IPS-18c (cell line): ENCODE results near the gene PEMT.
A peak's percentile ranks its signal among the peaks of the same experiment; 100 is the strongest.
"Not testable (repeated sequence)": the region's sequence is repeated elsewhere in the genome, so short reads cannot be mapped to it uniquely, and the experiment has no call there.

ENCODE experiments used
- H3K4me3 ChIP-seq: 2 replicates; pipeline ENCODE4 v1.7.0; 2013; ENCODE audit warnings: low read depth, mild to moderate bottlenecking, low read length, moderate library complexity; ENCODE audit not compliant: insufficient read depth
- H3K9me3 ChIP-seq: one replicate; pipeline ENCODE4 v1.6.1; 2013; ENCODE audit warnings: mild to moderate bottlenecking, low read length, moderate library complexity; ENCODE audit not compliant: control insufficient read depth, insufficient read depth

The PEMT gene, protein sequence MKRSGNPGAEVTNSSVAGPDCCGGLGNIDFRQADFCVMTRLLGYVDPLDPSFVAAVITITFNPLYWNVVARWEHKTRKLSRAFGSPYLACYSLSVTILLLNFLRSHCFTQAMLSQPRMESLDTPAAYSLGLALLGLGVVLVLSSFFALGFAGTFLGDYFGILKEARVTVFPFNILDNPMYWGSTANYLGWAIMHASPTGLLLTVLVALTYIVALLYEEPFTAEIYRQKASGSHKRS

DNA sequence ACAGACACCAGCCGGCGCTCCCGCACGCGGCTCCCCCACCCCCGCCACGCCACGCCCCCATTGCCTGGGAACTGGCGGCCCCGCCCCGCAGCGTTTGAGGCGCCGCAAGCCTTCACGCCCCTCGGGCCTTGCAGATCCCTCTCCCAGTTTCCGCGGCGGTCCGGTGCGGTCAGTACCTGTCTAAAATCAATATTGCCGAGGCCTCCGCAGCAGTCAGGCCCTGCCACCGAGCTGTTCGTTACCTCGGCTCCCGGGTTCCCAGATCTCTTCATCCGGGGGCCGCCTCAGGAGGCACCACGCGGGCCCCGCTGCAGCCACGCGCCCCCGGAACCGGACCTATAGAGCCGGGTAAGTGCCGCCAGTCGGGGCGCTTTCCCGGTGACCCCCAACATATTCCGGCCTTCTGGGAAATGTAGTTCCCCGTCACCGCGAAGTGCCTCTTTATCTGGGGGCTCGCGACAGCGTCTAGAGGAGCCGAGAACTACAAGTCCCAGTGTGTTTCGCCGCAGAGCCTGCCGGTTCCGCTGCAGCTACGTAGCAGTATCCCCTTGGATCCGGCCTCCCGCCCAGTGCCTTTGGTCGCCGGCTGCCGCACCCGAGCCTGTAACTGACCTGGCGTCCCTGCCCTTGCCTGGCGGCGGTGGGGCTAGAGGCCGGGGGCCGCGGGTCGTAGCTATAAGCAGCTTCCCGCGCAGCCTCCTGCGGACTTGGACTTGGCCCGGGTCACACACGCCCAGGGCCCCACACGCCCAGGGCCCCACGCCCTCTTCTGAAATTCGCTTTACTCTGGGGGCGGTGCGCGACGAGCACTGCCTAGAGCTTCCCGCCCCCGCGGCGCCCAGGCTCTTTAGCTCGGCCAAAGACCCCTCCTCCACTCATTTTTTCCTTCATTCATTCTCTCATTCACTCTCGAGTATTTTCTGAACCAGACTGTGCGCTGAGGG lies at the start of gene PEMT:
Gene PEMT (minus strand): TSS at position 354 of the 944 bp plus-strand sequence. CDS start 82 bp downstream, at position 272.
- Histone ChIP-seq H3K9me3 (no peaks in the 10 kb centered on the region), H3K4me3 (peak within 1 kb of the TSS; percentile 70)

DNA sequence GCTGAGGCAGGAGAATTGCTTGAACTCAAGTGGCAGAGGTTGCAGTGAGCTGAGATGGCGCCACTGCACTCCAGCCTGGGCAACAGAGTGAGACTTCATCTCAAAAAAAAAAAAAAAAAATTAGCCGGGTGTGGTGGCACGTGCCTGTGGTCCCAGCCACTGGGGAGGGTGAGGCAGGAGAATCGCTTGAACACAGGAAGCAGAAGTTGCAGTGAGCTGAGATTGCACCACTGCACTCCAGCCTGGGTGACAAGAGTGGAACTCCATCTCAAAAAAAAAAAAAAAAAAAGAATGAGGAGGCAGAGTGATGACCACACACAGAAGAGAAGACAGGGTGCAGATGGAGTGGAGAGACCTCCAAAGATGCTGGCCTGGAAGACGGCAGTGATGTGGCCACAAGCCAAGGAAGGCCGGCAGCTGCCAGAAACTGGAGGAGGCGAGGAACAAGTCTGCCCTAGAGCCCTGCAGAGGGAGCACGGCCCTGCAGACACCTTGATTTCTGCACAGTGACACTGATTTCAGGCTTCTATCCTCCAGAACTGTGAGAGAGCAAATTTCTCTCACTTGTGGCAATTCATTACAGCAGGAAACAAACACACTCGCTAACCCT lies 48.3 kb upstream of the PEMT start:
- not testable (repeated sequence) for H3K9me3 ChIP-seq, H3K4me3 ChIP-seq

DNA sequence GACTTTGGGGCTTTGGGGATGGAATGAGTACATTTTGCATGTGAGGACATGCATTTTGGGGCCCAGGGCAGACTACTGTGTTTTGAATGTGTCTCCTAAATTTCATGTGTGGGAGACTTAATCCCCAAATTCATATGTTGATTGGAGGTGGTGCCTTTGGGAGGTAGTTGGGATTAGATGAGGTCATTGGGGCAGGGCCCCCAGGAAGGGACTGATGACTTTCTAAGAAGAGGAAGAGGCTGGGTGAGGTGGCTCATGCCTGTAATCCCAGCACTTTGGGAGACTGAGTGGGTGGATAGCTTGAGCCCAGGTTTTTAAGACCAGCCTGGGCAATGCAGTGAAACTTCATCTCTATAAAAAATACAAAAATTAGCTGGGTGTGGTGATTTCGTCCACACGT lies 47.0 kb upstream of the PEMT start:
- H3K9me3 ChIP-seq, result peaks cover 5% of the 10 kb centered on the region
- H3K4me3 ChIP-seq, result no peak overlapping the region

DNA sequence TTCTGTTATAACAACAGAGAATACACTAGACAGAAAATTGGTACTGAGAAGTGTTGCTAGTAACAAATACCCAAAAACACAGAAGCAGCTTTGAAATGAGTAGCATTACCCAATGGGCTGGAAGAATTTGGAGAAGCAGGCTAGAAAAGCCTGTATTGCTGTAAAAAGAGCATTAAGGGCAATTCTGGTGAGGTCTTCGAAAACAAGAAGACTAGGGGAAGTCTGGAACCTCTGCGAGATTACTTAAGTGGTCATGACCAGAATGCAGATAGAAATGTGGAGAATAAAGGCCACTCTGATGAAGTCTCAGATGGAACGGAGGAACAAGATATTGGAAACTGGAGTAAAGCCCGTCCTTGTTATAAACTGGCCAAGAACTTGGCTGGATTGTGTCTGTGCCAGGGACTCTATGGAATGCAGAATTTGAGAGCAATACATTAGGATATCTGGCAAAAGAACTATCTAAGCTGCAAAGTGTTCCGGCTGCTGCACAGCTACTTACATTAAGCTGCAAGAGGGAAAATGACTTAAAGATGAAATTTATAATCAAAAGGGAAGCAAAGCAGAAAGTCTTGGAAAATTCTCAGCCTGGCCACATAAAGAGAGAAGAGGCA lies 44.9 kb upstream of the PEMT start:
- H3K9me3 ChIP-seq, result peaks cover 5% of the 10 kb centered on the region
- H3K4me3 ChIP-seq, result no peak overlapping the region

DNA sequence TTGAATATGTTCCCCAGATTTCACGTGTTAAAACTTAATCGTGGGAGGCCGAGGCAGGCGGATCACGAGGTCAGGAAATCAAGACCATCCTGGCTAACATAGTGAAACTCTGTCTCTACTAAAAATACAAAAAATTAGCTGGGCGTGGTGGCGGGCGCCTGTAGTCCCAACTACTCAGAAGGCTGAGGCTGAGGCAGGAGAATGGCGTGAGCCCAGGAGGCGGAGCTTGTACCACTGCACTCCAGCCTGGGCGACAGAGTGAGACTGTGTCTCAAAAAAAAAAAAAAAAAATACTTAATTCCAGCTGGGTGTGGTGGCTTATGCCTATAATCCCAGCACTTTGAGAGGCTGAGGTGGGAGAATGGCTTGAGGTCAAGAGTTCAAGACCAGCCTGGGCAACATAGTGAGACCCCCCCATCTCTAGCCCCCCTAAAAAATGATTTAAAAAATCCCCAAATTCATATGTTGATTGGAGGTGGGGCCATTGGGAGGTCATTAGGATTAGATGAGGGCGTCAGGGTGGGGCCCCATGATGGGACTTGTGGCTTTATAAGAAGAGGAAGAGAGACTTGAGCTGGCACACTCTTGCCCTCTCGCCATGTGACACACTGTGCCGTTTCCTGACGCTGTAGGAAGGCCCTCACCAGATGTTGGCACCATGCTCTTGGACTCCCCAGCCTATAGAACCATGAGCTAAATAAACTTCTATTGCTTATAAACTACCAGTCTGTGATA lies 44.2 kb upstream of the PEMT start:
- not testable (repeated sequence) for H3K4me3 ChIP-seq, H3K9me3 ChIP-seq

DNA sequence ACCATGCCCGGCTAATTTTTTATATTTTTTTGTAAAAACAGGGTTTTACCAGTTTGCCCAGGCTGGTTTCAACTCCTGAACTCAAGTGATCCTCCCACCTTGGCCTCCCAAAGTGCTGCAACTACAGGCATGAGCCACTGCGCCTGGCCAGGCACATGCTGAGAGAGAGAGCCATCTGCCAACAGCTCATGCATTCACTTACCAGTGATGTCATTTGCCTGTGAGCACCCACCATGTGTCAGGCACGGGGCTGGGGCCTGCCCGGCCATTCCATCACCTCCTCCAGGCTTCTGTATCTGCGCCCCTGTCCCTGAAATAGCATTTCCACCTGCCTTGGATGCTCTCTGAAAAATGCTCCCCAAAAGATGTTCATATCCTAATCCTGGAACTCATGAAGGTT lies 43.6 kb upstream of the PEMT start:
- H3K4me3 ChIP-seq, result no peak overlapping the region
- peaks cover 5% of the 10 kb centered on the region for H3K9me3 ChIP-seq

DNA sequence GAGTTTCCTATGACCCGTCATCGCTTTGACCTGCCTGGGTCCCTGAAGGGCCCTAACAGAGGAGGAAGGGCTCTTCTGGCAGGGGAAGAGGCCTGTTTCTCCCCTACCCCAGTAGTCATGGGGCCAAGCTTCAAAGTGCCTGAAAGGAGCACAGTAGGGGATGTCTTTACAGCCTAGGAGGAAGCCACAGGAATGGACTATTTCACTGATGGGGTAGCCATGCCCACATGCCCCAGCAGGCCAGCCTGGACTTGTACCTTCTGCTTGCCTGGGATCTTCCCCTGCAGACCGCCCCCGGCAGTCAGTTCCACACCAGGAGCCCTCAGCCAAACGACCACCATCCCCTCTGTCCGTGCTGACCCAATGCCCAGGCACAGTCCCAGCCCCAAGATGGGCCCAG lies 41.8 kb upstream of the PEMT start:
- peaks cover 2% of the 10 kb centered on the region for H3K9me3 ChIP-seq

DNA sequence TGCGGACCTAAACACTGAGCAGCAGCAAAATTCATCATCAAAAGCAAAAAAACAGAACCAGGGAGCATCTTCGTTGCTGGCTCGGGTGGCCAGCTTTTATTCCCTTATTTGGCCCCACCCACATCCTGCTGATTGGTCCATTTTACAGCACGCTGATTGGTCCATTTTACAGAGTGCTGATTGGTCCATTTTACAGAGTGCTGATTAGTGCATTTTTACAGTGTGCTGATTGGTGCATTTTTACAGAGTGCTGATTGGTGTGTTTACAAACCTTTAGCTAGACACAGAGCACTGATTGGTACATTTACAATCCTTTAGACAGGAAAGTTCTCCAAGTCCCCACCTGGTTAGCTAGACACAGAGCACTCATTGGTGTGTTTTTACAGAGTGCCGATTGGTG lies 41.2 kb upstream of the PEMT start:
- not testable (repeated sequence) for H3K4me3 ChIP-seq, H3K9me3 ChIP-seq

More for the DNA sequence above, 41.8 kb upstream of the PEMT start:
- no peak overlapping the region for H3K4me3 ChIP-seq

DNA sequence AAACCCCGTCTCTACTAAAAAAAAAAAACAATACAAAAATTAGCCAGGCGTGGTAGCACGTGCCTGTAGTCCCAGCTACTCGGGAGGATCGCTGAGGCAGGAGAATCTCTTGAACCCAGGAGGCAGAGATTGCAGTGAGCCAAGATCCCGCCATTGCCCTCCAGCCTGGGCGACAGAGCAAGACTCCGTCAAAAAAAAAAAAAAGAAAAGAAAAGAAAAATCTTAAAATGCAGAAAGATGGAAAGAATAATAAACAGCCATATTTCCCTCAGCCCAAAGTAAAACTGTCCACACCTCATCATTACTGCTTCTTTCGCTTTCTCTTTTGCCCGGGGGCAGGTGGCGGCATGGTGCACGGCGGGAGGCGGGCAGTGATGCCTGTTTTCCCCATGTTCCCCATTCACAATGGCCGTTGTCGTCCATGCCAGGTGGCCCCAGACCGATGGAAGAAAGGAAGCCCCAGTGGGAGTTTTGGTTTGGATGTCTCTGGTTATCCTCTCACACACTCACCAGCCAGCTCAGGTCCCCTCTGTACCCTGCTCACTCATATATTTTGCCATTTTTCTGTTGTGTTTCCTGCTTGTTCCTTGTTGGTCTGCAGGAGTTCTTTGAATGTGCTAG lies 37.0 kb upstream of the PEMT start:
- H3K4me3 ChIP-seq, result no peak overlapping the region
- H3K9me3 ChIP-seq, result no peaks in the 10 kb centered on the region

DNA sequence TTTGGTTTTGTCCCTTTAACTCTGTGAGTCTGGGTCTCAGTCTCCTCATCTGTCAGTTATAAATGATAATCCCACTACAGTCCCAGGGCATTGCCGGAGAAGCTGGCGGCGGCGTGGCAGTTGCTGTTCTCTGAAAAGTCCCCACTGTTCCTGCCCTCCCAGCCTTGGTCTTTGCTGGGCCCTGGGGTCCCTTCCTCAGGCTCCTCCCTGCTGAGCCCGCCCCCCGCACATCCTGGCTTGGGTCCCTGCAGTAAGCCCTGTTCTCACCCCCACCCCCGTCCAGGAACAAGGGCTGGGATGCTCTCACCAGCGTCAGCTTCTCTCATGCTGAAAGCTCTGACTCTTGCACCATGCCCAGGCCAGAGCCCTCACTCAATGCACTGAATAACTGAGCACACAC lies 35.3 kb upstream of the PEMT start:
- Histone ChIP-seq H3K9me3 (no peaks in the 10 kb centered on the region), H3K4me3 (peak overlapping the region; percentile 20; the same call in 1 of the 2 replicates)

DNA sequence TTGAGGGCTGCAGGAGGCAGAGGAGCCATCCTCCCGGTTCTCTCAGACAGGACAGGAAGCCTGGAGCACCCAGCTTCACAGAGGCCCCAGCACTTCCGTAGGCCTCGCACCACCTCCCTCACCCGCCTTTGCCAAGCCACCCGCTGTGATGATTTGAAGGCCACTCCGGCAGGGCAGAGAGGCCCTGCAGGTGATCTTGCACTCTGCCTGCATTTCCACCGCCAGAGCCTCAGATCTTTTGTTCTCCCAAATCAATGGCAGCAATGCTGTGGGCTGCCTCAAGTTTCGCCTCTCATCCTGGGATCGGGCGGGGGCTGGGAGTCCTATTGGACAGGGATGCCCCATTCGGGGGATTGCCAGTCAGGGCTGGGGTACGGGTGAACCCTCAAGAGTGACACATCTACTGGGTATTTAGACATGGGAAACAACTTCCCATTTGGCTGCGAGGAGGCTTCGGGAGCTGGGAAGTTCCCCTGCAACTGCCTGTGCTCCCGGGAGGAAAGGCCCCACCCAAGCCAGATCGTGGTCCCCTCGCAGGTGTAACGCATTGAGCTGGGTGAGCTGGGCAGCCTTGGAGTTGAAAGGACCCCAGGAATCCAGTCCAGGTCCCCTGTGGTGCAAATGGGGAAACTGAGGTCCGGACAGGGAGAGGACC lies 34.8 kb upstream of the PEMT start:
- no peaks in the 10 kb centered on the region for H3K9me3 ChIP-seq

DNA sequence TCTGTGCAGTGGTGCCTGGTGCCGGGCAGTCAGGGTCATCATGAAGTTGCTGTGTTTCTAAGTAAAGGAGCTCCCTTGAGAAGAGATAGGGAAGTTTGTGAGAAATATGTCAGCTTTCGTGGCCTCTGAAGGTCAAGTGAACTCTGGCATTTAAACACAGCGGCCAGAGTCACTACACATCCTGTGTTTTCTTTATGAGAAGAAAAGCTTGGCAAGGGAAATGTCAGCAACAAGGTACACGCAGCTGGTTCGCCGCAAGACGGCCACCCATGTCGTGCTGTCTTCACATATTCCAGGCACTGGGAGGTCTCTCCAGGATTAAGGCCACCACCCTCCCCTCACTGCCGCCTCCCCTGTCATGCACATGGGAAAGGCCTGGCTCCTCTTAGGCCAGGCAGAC lies 33.2 kb upstream of the PEMT start:
- Histone ChIP-seq H3K9me3 (no peaks in the 10 kb centered on the region), H3K4me3 (no peak overlapping the region; the same call in 1 of the 2 replicates)

More for the DNA sequence above, 34.8 kb upstream of the PEMT start:
- peak overlapping the region; percentile 20 for H3K4me3 ChIP-seq

DNA sequence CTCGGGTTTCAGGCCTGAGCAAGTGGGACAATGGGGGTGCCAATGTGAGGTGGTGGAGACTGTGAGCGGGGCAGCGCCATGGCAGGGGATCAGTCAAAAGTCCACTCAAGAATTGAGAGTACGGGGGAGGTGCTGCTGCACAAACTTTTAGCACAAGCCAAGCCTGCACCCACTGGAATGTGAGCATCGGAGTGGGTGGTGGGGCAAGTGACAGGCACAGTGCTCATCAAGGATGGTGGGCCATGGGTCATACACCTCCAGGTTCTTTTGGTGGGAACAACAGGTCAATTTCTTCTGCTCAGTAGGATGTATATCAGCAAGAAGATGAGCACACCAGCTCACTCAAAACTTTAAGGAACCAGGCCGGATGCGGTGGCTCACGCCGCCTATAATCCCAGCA lies 32.4 kb upstream of the PEMT start:
- Histone ChIP-seq H3K4me3 (no peak overlapping the region), H3K9me3 (no peaks in the 10 kb centered on the region)

DNA sequence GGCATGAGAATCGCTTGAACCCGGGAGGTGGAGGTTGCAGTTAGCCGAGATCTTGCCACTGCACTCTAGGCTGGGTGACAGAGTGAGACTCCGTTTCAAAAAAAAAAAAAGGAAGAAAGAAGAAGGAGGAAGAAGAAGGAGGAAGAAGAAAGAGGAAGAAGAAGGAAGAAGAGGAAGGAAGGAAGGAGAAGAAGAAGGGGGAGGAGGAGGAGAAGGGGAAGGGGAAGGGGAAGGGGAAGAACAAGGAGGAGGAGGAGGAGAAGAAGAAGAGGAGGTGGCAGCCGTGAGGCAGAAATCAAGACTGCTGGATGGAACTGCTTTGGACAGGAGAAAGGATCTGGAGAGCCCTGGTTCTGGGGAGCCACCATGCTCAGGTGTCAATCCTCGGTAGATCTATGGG lies 29.7 kb upstream of the PEMT start:
- Histone ChIP-seq H3K4me3 (no peak overlapping the region), H3K9me3 (no peaks in the 10 kb centered on the region)

DNA sequence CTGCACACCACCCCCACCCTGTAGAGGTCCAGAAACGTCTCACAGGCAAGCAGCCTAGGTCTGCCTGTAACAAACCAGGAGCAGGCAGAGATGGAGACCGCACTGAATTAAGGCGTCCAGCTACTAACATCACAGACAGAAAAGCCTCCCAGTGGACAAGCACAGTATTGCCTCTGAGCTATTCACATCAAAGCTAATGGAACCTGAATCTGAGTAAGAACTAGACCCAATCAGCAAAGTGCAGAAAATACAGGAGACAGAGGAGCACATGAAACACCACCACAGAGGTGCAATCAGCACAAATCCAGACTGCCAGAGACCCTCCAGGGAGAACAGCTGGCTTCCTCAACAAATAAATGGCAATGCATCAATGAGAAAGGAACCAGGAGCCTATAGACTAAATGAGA lies 22.2 kb upstream of the PEMT start:
- Histone ChIP-seq H3K9me3 (peaks cover 3% of the 10 kb centered on the region), H3K4me3 (no peak overlapping the region)
